ENCODE data around the gene ZNF253. TPM values are rescaled to one million over a fixed set of nuclear protein-coding genes. Genes with fewer than 3 reads are reported as not detected.

Gene ZNF253
- total and polyA plus RNA-seq, 9 of the 15 experiments (the other 6 are each of a cell fraction or from before 2014, with no cell fraction given), result 4.0 to 14.4 (median 7.5) TPM

- no peak for TF ChIP-seq ZNF407 (IDR thresholded peaks at IDR 0.05; ENCODE audit: low read depth)
- no peak for TF ChIP-seq HCFC1 (IDR thresholded peaks at IDR 0.05; ENCODE audit: low read depth, low read length)
- TF ChIP-seq ZNF274 (IDR thresholded peaks at IDR 0.05; ENCODE audit: borderline replicate concordance, low read depth, low read length), result no peak
- TF ChIP-seq IRF1 (CRISPR knock-in tag; IDR thresholded peaks at IDR 0.05; ENCODE audit: borderline replicate concordance), result no peak
- TF ChIP-seq POLR2A (conservative IDR thresholded peaks at IDR 0.05), result peak; percentile 92
- peak; percentile 51 for TF ChIP-seq BHLHE40 (IDR thresholded peaks at IDR 0.05; ENCODE audit: low read length)
- no peak for TF ChIP-seq ZNF717 (CRISPR knock-in tag; IDR thresholded peaks at IDR 0.05)
- TF ChIP-seq SRSF1 (IDR thresholded peaks at IDR 0.05; ENCODE audit: low read depth, low read length), result no peak
- TF ChIP-seq ZNF311 (CRISPR knock-in tag; IDR thresholded peaks at IDR 0.05), result no peak
- TF ChIP-seq CBX3 (IDR thresholded peaks at IDR 0.05; ENCODE audit: borderline replicate concordance in 1 of 2, low read length in 2 of 2), result no peak
- TF ChIP-seq HSF4 (CRISPR knock-in tag; IDR thresholded peaks at IDR 0.05; ENCODE audit: borderline replicate concordance), result no peak
- no peak for TF ChIP-seq LARP7 (IDR thresholded peaks at IDR 0.05)
- TF ChIP-seq TFAP4 (CRISPR knock-in tag; IDR thresholded peaks at IDR 0.05; ENCODE audit: borderline replicate concordance), result peak; percentile 59
- TF ChIP-seq PRMT5 (CRISPR knock-in tag; IDR thresholded peaks at IDR 0.05), result no peak
- no peak for TF ChIP-seq FOXP1 (CRISPR knock-in tag; IDR thresholded peaks at IDR 0.05)
- TF ChIP-seq FOXA3 (CRISPR knock-in tag; conservative IDR thresholded peaks at IDR 0.05 in 1 of 2, IDR thresholded peaks at IDR 0.05 in 1 of 2), result no peak
- TF ChIP-seq COPS2 (conservative IDR thresholded peaks at IDR 0.05), result no peak
- TF ChIP-seq GTF2E2 (tag; IDR thresholded peaks at IDR 0.05), result peak; percentile 91
- TF ChIP-seq JUNB (CRISPR knock-in tag; conservative IDR thresholded peaks at IDR 0.05), result no peak
Measured at GRCh38 chr19:19900729-19901444, 35.2 kb downstream of the ZNF253 start, which contains the start of gene ZNF93 (continued).

Measured in K562 (cell line).